SK-N-SH (cell line): ENCODE measurements around the gene G6PC1. TPM values are rescaled to one million over a fixed set of nuclear protein-coding genes. Genes with fewer than 3 reads are reported as not detected.

ENCODE experiments used
- CTCF ChIA-PET: fragments of 300-600, 350-600 bp; formaldehyde crosslinking; extraction: SDS; loops from one replicate; lab custom pipeline; 2021; lab: Yijun Ruan, JAX
- POLR2A ChIA-PET: fragments of 350-600 bp; sonication (Branson Sonifier 250); formaldehyde crosslinking; extraction: SDS; loops from one replicate; lab custom pipeline; 2020; ENCODE audit warnings: antibody characterized with exemption, inconsistent platforms; lab: Yijun Ruan, JAX
- DNase-seq: peaks from one replicate; pipeline ENCODE4 v3.0.0; 2012
- H2AFZ ChIP-seq: fragments of 200-600 bp; sonication (generic); 2 replicates; pipeline ENCODE4 v1.8.1; 2016; ENCODE audit warnings: antibody characterized with exemption, mild to moderate bottlenecking, low read depth
- H3F3A ChIP-seq: fragments of 200-600 bp; sonication (generic); replicated peaks from 2 replicates; pipeline ENCODE3; 2016; ENCODE audit warnings: antibody characterized with exemption, mild to moderate bottlenecking; ENCODE audit not compliant: insufficient read depth
- H3K27ac ChIP-seq, 2 experiments: fragments of 200-500 bp in 1 of 2; fragments of 200-600 bp in 1 of 2; sonication (Bioruptor generic) in 1 of 2; sonication (generic), shearing (Covaris generic) in 1 of 2; 2 replicates each; pipeline versions ENCODE4 v1.5.1 to v1.6.1; 2014 to 2016; ENCODE audit warnings: low read depth in 2 of 2, inconsistent platforms in 1 of 2, low read length in 1 of 2, mild to moderate bottlenecking in 1 of 2, mixed read lengths in 1 of 2
- H3K27me3 ChIP-seq: fragments of 200-600 bp; sonication (generic), shearing (Covaris generic); 2 replicates; pipeline ENCODE4 v1.6.1; 2016; ENCODE audit warnings: mixed run types; ENCODE audit not compliant: insufficient read depth
- H3K36me3 ChIP-seq, 2 experiments: fragments of 200-500 bp in 1 of 2; fragments of 200-600 bp in 1 of 2; sonication (Bioruptor generic) in 1 of 2; sonication (generic) in 1 of 2; replicated peaks in 1 of 2; 2 replicates each; pipeline versions ENCODE3 to v1.5.1; 2014 to 2016; ENCODE audit warnings: low read length in 1 of 2, mild to moderate bottlenecking in 1 of 2; ENCODE audit not compliant: insufficient read depth in 2 of 2, control insufficient read depth in 1 of 2
- H3K4me1 ChIP-seq, 2 experiments: fragments of 200-500 bp in 1 of 2; fragments of 200-600 bp in 1 of 2; sonication (Bioruptor generic) in 1 of 2; sonication (generic), shearing (Covaris generic) in 1 of 2; 2 replicates each; pipeline versions ENCODE4 v1.5.1 to v1.6.1; 2014 to 2016; ENCODE audit warnings: low read depth in 1 of 2, low read length in 1 of 2, mixed run types in 1 of 2; ENCODE audit not compliant: insufficient read depth in 2 of 2, control insufficient read depth in 1 of 2
- H3K4me2 ChIP-seq: fragments of 200-600 bp; sonication (generic), shearing (Covaris generic); 2 replicates; pipeline ENCODE4 v1.6.1; 2017; ENCODE audit warnings: mixed run types
- H3K4me3 ChIP-seq, 2 experiments: fragments of 200-500 bp in 1 of 2; fragments of 200-600 bp in 1 of 2; sonication (Bioruptor generic) in 1 of 2; sonication (generic), shearing (Covaris generic) in 1 of 2; 2 replicates each; pipeline versions ENCODE4 v1.5.1 to v1.8.1; 2014 to 2016; ENCODE audit warnings: low read depth in 2 of 2, inconsistent platforms in 1 of 2, low read length in 1 of 2, mild to moderate bottlenecking in 1 of 2, mixed read lengths in 1 of 2, moderate library complexity in 1 of 2
- H3K79me2 ChIP-seq: fragments of 200-600 bp; sonication (generic); 2 replicates; pipeline ENCODE4 v1.8.1; 2017; ENCODE audit warnings: mild to moderate bottlenecking; ENCODE audit not compliant: insufficient read depth
- H3K9ac ChIP-seq: fragments of 200-600 bp; sonication (generic); 2 replicates; pipeline ENCODE4 v1.6.1; 2017; ENCODE audit warnings: mixed run types
- H3K9me2 ChIP-seq: fragments of 200-600 bp; sonication (generic); 2 replicates; pipeline ENCODE4 v1.6.1; 2017; ENCODE audit warnings: mixed run types
- H3K9me3 ChIP-seq: fragments of 200-600 bp; sonication (generic); 2 replicates; pipeline ENCODE4 v1.6.1; 2017; ENCODE audit warnings: mixed run types, mild to moderate bottlenecking, moderate library complexity
- H4K20me1 ChIP-seq: fragments of 200-600 bp; sonication (generic); 2 replicates; pipeline ENCODE4 v1.6.1; 2017; ENCODE audit warnings: mild to moderate bottlenecking, mixed run types; ENCODE audit not compliant: insufficient read depth
- CHD2 ChIP-seq: fragments of 150-350 bp; IDR thresholded peaks from 2 replicates; pipeline ENCODE4 v1.6.1; 2018; ENCODE audit warnings: low read length; ENCODE audit not compliant: partially characterized antibody
- CTCF ChIP-seq: fragments of 200-600 bp; sonication (generic); IDR thresholded peaks from 2 replicates; pipeline ENCODE4 v1.6.1; 2017; ENCODE audit warnings: antibody characterized with exemption, mild to moderate bottlenecking, moderate library complexity
- FOXM1 ChIP-seq: IDR thresholded peaks from 2 replicates; pipeline ENCODE4 v1.4.0; 2012; ENCODE audit warnings: low read depth, mild to moderate bottlenecking
- GATA2 ChIP-seq: sonication (generic); formaldehyde crosslinking; IDR thresholded peaks from 2 replicates; pipeline ENCODE4 v1.5.0; 2020; ENCODE audit warnings: mild to moderate bottlenecking, missing genetic modification reagents
- IRF3 ChIP-seq: fragments of 150-350 bp; IDR thresholded peaks from 2 replicates; pipeline ENCODE4 v1.6.1; 2016; ENCODE audit warnings: mild to moderate bottlenecking, low read depth, low read length
- MAX ChIP-seq: IDR thresholded peaks from 2 replicates; pipeline ENCODE4 v1.4.0; 2012; ENCODE audit warnings: low read depth
- MEF2A ChIP-seq: IDR thresholded peaks from 2 replicates; pipeline ENCODE4 v1.4.0; 2012; ENCODE audit warnings: low read depth, borderline replicate concordance
- NFIC ChIP-seq: IDR thresholded peaks from 2 replicates; pipeline ENCODE4 v1.4.0; 2012; ENCODE audit warnings: borderline replicate concordance
- NRF1 ChIP-seq: IDR thresholded peaks from 2 replicates; pipeline ENCODE4 v1.6.1; 2012; ENCODE audit warnings: low read depth, mild to moderate bottlenecking, low read length
- RFX5 ChIP-seq: IDR thresholded peaks from 2 replicates; pipeline ENCODE4 v1.6.1; 2012; ENCODE audit warnings: mild to moderate bottlenecking, improper control_type of control experiment, low read length
- RXRA ChIP-seq: IDR thresholded peaks from 2 replicates; pipeline ENCODE4 v1.4.0; 2012; ENCODE audit warnings: low read depth, mild to moderate bottlenecking, borderline replicate concordance
- USF1 ChIP-seq: IDR thresholded peaks from 2 replicates; pipeline ENCODE4 v1.4.0; 2012; ENCODE audit warnings: low read depth, borderline replicate concordance
- USF2 ChIP-seq: fragments of 150-350 bp; IDR thresholded peaks from 2 replicates; pipeline ENCODE4 v1.6.1; 2017; ENCODE audit warnings: antibody characterized with exemption, low read length, low read depth, borderline replicate concordance
- YY1 ChIP-seq: IDR thresholded peaks from 2 replicates; pipeline ENCODE4 v1.4.0; 2012; ENCODE audit warnings: low read depth, mild to moderate bottlenecking
- ZBTB33 ChIP-seq: IDR thresholded peaks from 2 replicates; pipeline ENCODE4 v1.4.0; 2012; ENCODE audit warnings: low read depth, borderline replicate concordance
- WGBS: methylation state at CpG from one replicate; pipeline ENCODE4 v1.1.6; 2017; ENCODE audit warnings: low lambda C conversion rate; 5-methylcytosine and 5-hydroxymethylcytosine counted together
- polyA plus RNA-seq, 3 experiments: library from polyadenylated mRNA; depleted of rRNA; stranded (reverse); fragments of >200 nt; gene quantifications; 2 replicates each; pipeline ENCODE4 v1.2.3, GENCODE V29; 2012

The G6PC1 gene
- polyA plus RNA-seq, 1 of the 3 experiments (the other 2 are of a cell fraction) = not detected

GRCh38 chr17:42853004-42853403 lies 47.6 kb upstream of the G6PC1 start:
- ChIA-PET POLR2A (no interaction called here), CTCF (interaction anchor here (1.0 to 1.2 kb wide), 5 partner anchors 9 to 84 kb away, joined by 3 to 4 read pairs (median 3); partner anchors contain the start of genes AOC2 and BECN1)
- TF ChIP-seq NRF1 (no peak), CHD2 (no peak), MEF2A (no peak), USF1 (no peak), USF2 (no peak), MAX (no peak), RXRA (no peak)
- Histone ChIP-seq H3K36me3 (no peaks in the 10 kb centered on the region), H3K9me3 (no peaks in the 10 kb centered on the region), H3K4me1 (peaks cover 0 to 4% of the 10 kb centered on the region in 2 experiments; a peak in 1 of 4 replicates), H3K79me2 (no peaks in the 10 kb centered on the region), H3K4me3 (no peak overlapping the region), H3K9ac (no peak overlapping the region), H3K4me2 (no peak overlapping the region), H3K27ac (no peak overlapping the region), H3K27me3 (no peaks in the 10 kb centered on the region), H3K9me2 (no peaks in the 10 kb centered on the region), H3F3A (no peaks in the 10 kb centered on the region), H4K20me1 (no peaks in the 10 kb centered on the region), H2AFZ (no peak overlapping the region)
- 56% methylated on average over 4 of the region's 4 CpGs for WGBS
- no peak for DNase-seq

GRCh38 chr17:42853597-42853967 lies 47.0 kb upstream of the G6PC1 start:
- DNase-seq = no peak
- H2AFZ ChIP-seq = no peak overlapping the region
- ChIA-PET POLR2A (no interaction called here), CTCF (interaction anchor here (0.6 to 1.7 kb wide), 6 partner anchors 11 to 84 kb away, joined by 3 to 4 read pairs (median 4); partner anchors contain the start of gene BECN1)
- H3K36me3 ChIP-seq = no peaks in the 10 kb centered on the region
- no peaks in the 10 kb centered on the region for H3K9me2 ChIP-seq
- TF ChIP-seq YY1 (no peak), IRF3 (no peak), ZBTB33 (no peak), USF2 (no peak), NRF1 (no peak), CTCF (no peak), GATA2 (CRISPR knock-in tag) (no peak), NFIC (no peak), RFX5 (no peak), FOXM1 (no peak)
- H3F3A ChIP-seq = no peaks in the 10 kb centered on the region
- H3K4me2 ChIP-seq = no peak overlapping the region
- H3K9me3 ChIP-seq = no peaks in the 10 kb centered on the region
- no peak overlapping the region for H3K27ac ChIP-seq
- 69% methylated on average over 5 of the region's 5 CpGs for WGBS
- H3K4me1 ChIP-seq = peaks cover 0 to 4% of the 10 kb centered on the region in 2 experiments; a peak in 1 of 4 replicates
- no peaks in the 10 kb centered on the region for H3K79me2 ChIP-seq
- H4K20me1 ChIP-seq = no peaks in the 10 kb centered on the region
- H3K27me3 ChIP-seq = 0 out of 2 replicates have a peak, but pooled peaks cover 4% of the 10 kb centered on the region
- H3K4me3 ChIP-seq = no peak overlapping the region
- H3K9ac ChIP-seq = no peak overlapping the region
